ENCODE measurements around the gene IL4. TPM values are rescaled to one million over a fixed set of nuclear protein-coding genes. Genes with fewer than 3 reads are reported as not detected.

Gene IL4
- total and polyA plus RNA-seq, 2 donors from 2014 or later, result not detected

DNA sequence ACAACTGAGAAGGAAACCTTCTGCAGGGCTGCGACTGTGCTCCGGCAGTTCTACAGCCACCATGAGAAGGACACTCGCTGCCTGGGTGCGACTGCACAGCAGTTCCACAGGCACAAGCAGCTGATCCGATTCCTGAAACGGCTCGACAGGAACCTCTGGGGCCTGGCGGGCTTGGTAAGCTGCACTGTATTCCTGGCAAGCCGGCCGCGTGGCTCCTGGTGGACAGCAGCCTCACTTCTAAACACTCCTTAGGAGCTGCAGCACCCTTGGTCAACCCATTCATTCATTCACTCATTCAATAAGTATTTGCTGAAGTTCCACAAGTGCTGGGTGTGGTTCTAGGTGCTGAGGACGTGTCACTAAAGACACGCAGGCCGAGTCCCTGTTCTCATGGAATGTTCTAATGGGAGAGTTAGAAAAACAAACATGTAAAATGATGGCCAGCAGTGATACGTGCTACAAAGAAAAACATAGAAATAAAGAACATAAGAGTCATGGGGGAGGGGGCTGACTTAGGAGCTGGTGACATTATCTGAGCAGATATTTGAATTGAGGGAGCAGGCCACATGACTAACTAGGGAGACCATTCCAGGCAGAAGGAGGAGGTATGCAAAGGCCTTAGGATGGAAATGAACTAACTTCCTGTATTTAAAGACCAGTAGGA is 6.1 kb downstream of the IL4 start:
- Histone ChIP-seq H3K4me1 (ENCODE audit: control insufficient read depth in 2 of 3, insufficient read depth in 2 of 3, low read depth in 1 of 3, low read length in 3 of 3) (no peaks in the 10 kb centered on the region), H3K36me3 (ENCODE audit: control insufficient read depth in 2 of 3, insufficient read depth in 3 of 3, low read length in 3 of 3) (no peaks in the 10 kb centered on the region), H3K27ac (ENCODE audit: low read depth in 2 of 2, low read length in 2 of 2) (no peak overlapping the region), H3K9ac (ENCODE audit: low read length in 3 of 3) (no peak overlapping the region), H3K9me3 (ENCODE audit: control insufficient read depth in 2 of 3, insufficient read depth in 1 of 3, low read length in 3 of 3) (no peaks in the 10 kb centered on the region), H3K4me3 (ENCODE audit: low read length in 3 of 3) (no peak overlapping the region), H3K27me3 (ENCODE audit: control insufficient read depth, insufficient read depth, low read length) (no peaks in the 10 kb centered on the region)
- intact Hi-C loops (cut with DNase I), result no loop called here
- DNase-seq (no peak), FAIRE-seq (no peak)
- TF ChIP-seq CTCF (IDR thresholded peaks at IDR 0.05; ENCODE audit: borderline replicate concordance, extremely low read depth, insufficient read depth), result no peak

GRCh38 chr5:132680780-132681475 is 7.1 kb downstream of the IL4 start:
- H3K9ac ChIP-seq (ENCODE audit: low read length in 3 of 3), result no peak overlapping the region
- no peak overlapping the region for H3K27ac ChIP-seq (ENCODE audit: low read depth in 2 of 2, low read length in 2 of 2)
- H3K36me3 ChIP-seq (ENCODE audit: control insufficient read depth in 2 of 3, insufficient read depth in 3 of 3, low read length in 3 of 3), result no peaks in the 10 kb centered on the region
- no peak for TF ChIP-seq CTCF (IDR thresholded peaks at IDR 0.05; ENCODE audit: borderline replicate concordance, extremely low read depth, insufficient read depth)
- no peaks in the 10 kb centered on the region for H3K27me3 ChIP-seq (ENCODE audit: control insufficient read depth, insufficient read depth, low read length)
- H3K9me3 ChIP-seq (ENCODE audit: control insufficient read depth in 2 of 3, insufficient read depth in 1 of 3, low read length in 3 of 3), result no peaks in the 10 kb centered on the region
- no peak overlapping the region for H3K4me3 ChIP-seq (ENCODE audit: low read length in 3 of 3)
- FAIRE-seq, result no peak
- no peak for DNase-seq
- intact Hi-C loops (cut with DNase I), result no loop called here
- no peaks in the 10 kb centered on the region for H3K4me1 ChIP-seq (ENCODE audit: control insufficient read depth in 2 of 3, insufficient read depth in 2 of 3, low read depth in 1 of 3, low read length in 3 of 3)

- Histone ChIP-seq H3K27ac (ENCODE audit: low read depth in 2 of 2, low read length in 2 of 2) (no peak overlapping the region), H3K9ac (ENCODE audit: low read length in 3 of 3) (no peak overlapping the region), H3K36me3 (ENCODE audit: control insufficient read depth in 2 of 3, insufficient read depth in 3 of 3, low read length in 3 of 3) (no peaks in the 10 kb centered on the region), H3K4me3 (ENCODE audit: low read length in 3 of 3) (no peak overlapping the region), H3K4me1 (ENCODE audit: control insufficient read depth in 2 of 3, insufficient read depth in 2 of 3, low read depth in 1 of 3, low read length in 3 of 3) (no peaks in the 10 kb centered on the region), H3K27me3 (ENCODE audit: control insufficient read depth, insufficient read depth, low read length) (no peaks in the 10 kb centered on the region), H3K9me3 (ENCODE audit: control insufficient read depth in 2 of 3, insufficient read depth in 1 of 3, low read length in 3 of 3) (no peaks in the 10 kb centered on the region)
- FAIRE-seq (no peak), DNase-seq (no peak)
- intact Hi-C loops (cut with DNase I), result no loop called here
- TF ChIP-seq CTCF (IDR thresholded peaks at IDR 0.05; ENCODE audit: borderline replicate concordance, extremely low read depth, insufficient read depth), result no peak
Observed at GRCh38 chr5:132681476-132681831, 7.7 kb downstream of the IL4 start.
